OCI-LY3 (cell line): Measurements from ENCODE around the gene RHCG.
A peak's percentile ranks its signal among the peaks of the same experiment; 100 is the strongest.

Experiments
- H2AFZ ChIP-seq: fragments of 200-600, 300-600 bp; shearing (Covaris generic); 2 replicates; pipeline ENCODE4 v1.6.0; 2014; ENCODE audit warnings: antibody characterized with exemption, low read depth, low read length
- H3K27ac ChIP-seq: fragments of 200-600, 300-600 bp; sonication (generic); 2 replicates; pipeline ENCODE4 v1.5.1; 2014; ENCODE audit warnings: mild to moderate bottlenecking, low read length, moderate library complexity, mixed read lengths
- H3K27me3 ChIP-seq: fragments of 200-600, 300-600 bp; sonication (generic); 2 replicates; pipeline ENCODE4 v1.6.1; 2014; ENCODE audit warnings: low read depth, low read length, mixed read lengths
- H3K36me3 ChIP-seq: fragments of 200-600, 300-600 bp; sonication (generic); replicated peaks from 2 replicates; pipeline ENCODE3; 2014; ENCODE audit warnings: low read depth, low read length, mixed read lengths
- H3K4me1 ChIP-seq: fragments of 300-600, 200-600 bp; sonication (generic); 2 replicates; pipeline ENCODE4 v1.6.1; 2014; ENCODE audit warnings: low read length, mixed read lengths
- H3K4me2 ChIP-seq: fragments of 200-600, 300-600 bp; sonication (generic); 2 replicates; pipeline ENCODE4 v1.6.1; 2014; ENCODE audit warnings: low read length, mixed read lengths
- H3K4me3 ChIP-seq: fragments of 300-600, 200-600 bp; sonication (generic); 2 replicates; pipeline ENCODE4 v1.5.1; 2014; ENCODE audit warnings: antibody characterized with exemption, mild to moderate bottlenecking, low read length, moderate library complexity
- H3K79me2 ChIP-seq: fragments of 300-600, 200-600 bp; shearing (Covaris generic); 2 replicates; pipeline ENCODE4 v1.6.1; 2014; ENCODE audit warnings: mild to moderate bottlenecking, low read length, mixed read lengths
- H3K9ac ChIP-seq: fragments of 300-600, 200-600 bp; shearing (Covaris generic); 2 replicates; pipeline ENCODE4 v1.6.0; 2014; ENCODE audit warnings: mild to moderate bottlenecking, low read length, moderate library complexity
- H3K9me3 ChIP-seq: fragments of 200-600, 300-600 bp; shearing (Covaris generic); 2 replicates; pipeline ENCODE4 v1.6.1; 2014; ENCODE audit warnings: low read length, mixed read lengths; ENCODE audit not compliant: insufficient read depth
- H4K20me1 ChIP-seq: fragments of 200-600, 300-600 bp; sonication (generic); 2 replicates; pipeline ENCODE4 v1.6.1; 2016; ENCODE audit warnings: low read length, mixed read lengths; ENCODE audit not compliant: insufficient read depth
- EZH2phosphoT487 ChIP-seq: fragments of 200-600 bp; shearing (Covaris generic); IDR thresholded peaks from 2 replicates; pipeline ENCODE4 v1.6.1; 2018; ENCODE audit warnings: antibody characterized with exemption, mixed run types, low read depth
- TF ChIP-seq, protein P1 (sequence below): fragments of 200-600, 300-600 bp; sonication (generic); IDR thresholded peaks from 2 replicates; pipeline ENCODE4 v1.5.1; 2014; ENCODE audit warnings: antibody characterized with exemption, low read length, low read depth

The RHCG gene

DNA sequence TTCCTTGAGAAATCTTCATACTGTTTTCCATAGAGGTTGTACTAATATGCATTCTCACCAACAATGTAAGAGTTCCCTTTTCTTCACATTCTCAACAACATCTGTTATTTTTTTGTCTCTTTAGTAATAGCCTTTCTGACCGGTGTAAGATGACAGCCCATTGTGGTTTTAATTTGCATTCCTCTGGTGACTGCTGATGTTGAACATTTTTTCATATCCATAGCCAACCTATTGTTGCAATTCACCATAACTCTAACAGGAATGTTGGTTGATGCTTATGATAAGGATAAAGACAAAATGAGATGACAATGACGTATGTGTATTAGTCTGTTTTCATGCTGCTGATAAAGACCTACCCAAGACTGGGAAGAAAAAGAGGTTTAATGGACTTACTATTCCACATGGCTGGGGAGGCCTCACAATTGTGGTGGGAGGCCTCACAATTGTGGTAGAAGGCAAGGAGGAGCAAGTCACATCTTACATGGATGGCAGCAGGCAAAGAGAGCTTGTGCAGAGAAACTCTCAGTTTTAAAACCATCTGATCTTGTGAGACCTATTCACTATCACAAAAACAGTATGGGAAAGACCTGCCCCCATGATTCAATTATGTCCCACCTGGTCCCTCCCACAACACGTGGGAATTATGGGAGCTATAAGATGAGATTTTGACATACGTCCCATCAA, 37.6 kb upstream of the RHCG start:
- Histone ChIP-seq H3K4me1 (no peaks in the 10 kb centered on the region), H2AFZ (no peak overlapping the region), H3K27me3 (no peaks in the 10 kb centered on the region), H3K36me3 (no peaks in the 10 kb centered on the region), H3K4me2 (no peak overlapping the region), H3K4me3 (no peak overlapping the region), H3K9ac (no peak overlapping the region), H4K20me1 (no peaks in the 10 kb centered on the region), H3K27ac (no peak overlapping the region), H3K79me2 (no peaks in the 10 kb centered on the region), H3K9me3 (0 out of 2 replicates have a peak, but pooled peaks cover 6% of the 10 kb centered on the region)
- TF ChIP-seq, protein P1, sequence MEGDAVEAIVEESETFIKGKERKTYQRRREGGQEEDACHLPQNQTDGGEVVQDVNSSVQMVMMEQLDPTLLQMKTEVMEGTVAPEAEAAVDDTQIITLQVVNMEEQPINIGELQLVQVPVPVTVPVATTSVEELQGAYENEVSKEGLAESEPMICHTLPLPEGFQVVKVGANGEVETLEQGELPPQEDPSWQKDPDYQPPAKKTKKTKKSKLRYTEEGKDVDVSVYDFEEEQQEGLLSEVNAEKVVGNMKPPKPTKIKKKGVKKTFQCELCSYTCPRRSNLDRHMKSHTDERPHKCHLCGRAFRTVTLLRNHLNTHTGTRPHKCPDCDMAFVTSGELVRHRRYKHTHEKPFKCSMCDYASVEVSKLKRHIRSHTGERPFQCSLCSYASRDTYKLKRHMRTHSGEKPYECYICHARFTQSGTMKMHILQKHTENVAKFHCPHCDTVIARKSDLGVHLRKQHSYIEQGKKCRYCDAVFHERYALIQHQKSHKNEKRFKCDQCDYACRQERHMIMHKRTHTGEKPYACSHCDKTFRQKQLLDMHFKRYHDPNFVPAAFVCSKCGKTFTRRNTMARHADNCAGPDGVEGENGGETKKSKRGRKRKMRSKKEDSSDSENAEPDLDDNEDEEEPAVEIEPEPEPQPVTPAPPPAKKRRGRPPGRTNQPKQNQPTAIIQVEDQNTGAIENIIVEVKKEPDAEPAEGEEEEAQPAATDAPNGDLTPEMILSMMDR, result no peak

DNA sequence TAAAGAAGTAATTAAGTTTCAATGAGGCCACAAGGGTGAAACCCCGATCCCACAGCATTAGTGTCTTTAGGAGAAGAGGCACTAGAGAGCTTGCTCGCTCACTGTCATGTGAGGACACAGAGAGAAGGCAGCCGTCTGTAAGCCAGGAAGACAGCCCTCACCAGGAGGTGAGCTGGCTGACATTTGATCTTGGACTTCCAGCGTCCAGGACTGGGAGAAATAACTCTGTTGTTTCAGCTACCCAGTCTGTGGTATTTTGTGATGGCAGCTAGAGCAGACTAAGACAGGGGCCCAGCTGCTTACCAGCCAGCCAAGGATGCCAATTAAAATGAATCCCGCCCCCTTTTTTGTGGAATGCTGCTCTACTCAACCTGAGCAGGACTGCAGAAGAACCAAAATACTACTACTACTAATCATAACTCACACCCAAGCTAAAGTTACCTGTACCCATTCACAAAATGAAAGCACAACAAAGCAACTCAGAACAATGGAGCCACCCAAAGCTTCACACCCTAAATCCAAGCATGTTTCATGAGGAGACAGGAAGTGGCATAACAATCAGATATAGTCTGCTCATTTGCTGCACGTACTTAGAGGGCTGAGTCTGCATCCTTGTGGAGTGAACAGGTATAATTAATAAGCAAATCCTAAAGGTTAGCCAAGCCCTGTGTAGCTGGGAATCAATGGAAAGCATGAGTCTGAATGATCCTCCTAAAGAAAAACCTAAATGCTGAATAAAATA, 35.6 kb upstream of the RHCG start:
- TF ChIP-seq, protein P1, result no peak
- no peak for TF ChIP-seq EZH2phosphoT487
- no peaks in the 10 kb centered on the region for H3K27me3 ChIP-seq
- no peaks in the 10 kb centered on the region for H3K36me3 ChIP-seq
- H2AFZ ChIP-seq, result 0 out of 2 replicates have a peak overlapping the region, but pooled peaks have one; percentile 3
- H3K9me3 ChIP-seq, result no peaks in the 10 kb centered on the region
- H3K4me3 ChIP-seq, result no peak overlapping the region
- no peak overlapping the region for H3K4me2 ChIP-seq
- H3K9ac ChIP-seq, result no peak overlapping the region
- no peaks in the 10 kb centered on the region for H3K4me1 ChIP-seq
- H3K27ac ChIP-seq, result no peak overlapping the region
- no peaks in the 10 kb centered on the region for H3K79me2 ChIP-seq
- no peaks in the 10 kb centered on the region for H4K20me1 ChIP-seq

DNA sequence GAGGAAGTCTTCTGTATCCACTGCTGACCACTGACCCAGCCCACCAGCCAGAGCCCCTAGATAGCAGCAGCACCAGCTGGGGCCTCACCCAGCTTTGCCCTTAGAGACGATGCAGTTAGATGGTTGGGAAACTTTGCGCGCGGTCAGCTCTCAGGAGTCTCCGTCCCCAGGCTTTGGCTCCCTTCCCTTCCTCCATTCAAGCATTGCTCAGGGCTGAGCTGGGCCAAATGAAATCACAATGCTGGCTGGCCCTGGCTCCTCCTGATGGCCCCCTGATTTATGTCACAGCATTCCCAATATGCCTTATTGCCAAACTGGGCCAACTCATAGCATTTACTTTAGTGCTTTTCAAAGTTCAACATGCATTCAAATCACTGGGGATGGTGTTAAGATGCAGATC, 34.6 kb upstream of the RHCG start:
- Histone ChIP-seq H4K20me1 (no peaks in the 10 kb centered on the region), H3K79me2 (no peaks in the 10 kb centered on the region)
- TF ChIP-seq EZH2phosphoT487, result no peak
- TF ChIP-seq, protein P1, result no peak

DNA sequence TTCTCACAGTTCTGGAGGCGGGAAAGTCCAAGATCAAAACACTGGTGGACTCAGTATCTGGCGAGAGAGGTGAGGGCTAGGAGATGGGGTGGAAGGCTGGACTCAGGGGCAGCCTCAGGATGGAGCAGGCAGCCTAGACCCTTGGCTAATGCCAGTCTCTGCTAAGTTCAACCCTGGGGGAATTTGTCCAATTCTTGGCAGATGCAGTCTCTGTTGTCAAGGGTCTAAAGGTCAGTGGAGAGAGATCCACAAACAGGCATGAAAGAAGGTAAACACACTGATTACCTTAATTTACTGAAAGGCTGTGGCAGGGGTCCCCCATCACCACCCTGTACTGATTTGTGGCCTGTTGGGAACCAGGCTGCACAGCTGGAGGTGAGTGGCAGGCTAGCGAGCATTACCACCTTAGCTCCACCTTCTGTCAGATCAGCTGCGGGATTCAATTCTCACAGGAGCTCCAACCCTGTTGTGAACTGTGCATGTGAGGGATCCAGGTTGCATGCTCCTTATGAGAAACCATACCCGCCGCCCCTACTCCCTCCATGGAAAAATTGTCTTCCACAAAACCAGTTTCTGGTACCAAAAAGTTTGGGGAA, 32.5 kb upstream of the RHCG start:
- Histone ChIP-seq H3K27ac (no peak overlapping the region), H3K27me3 (no peaks in the 10 kb centered on the region), H3K9me3 (no peaks in the 10 kb centered on the region), H3K4me1 (peaks cover 12% of the 10 kb centered on the region), H4K20me1 (no peaks in the 10 kb centered on the region), H3K4me3 (no peak overlapping the region), H3K9ac (no peak overlapping the region), H3K36me3 (no peaks in the 10 kb centered on the region), H3K4me2 (no peak overlapping the region), H2AFZ (no peak overlapping the region), H3K79me2 (no peaks in the 10 kb centered on the region)
- no peak for TF ChIP-seq EZH2phosphoT487
- TF ChIP-seq, protein P1, result no peak

More for the DNA sequence above, 34.6 kb upstream of the RHCG start:
- Histone ChIP-seq H3K9me3 (no peaks in the 10 kb centered on the region), H3K27ac (no peak overlapping the region), H3K36me3 (no peaks in the 10 kb centered on the region), H3K27me3 (no peaks in the 10 kb centered on the region), H3K4me1 (no peaks in the 10 kb centered on the region), H3K4me3 (no peak overlapping the region), H2AFZ (no peak overlapping the region), H3K9ac (no peak overlapping the region), H3K4me2 (no peak overlapping the region)
